ENCODE measurements around the gene PAMR1. TPM values are rescaled to one million over a fixed set of nuclear protein-coding genes. Genes with fewer than 3 reads are reported as not detected.

The PAMR1 gene
- total RNA-seq, 4 donors from 2014 or later = 4.0 to 13.5 (median 10.4) TPM

GRCh38 chr11:35415487-35415886 lies 109.9 kb downstream of the PAMR1 start:
- intact Hi-C loops (cut with DNase I; ENCODE audit: low total_unique reads) (loop anchor here (10.0 kb wide), 1 partner anchor 421 kb away; no protein-coding TSS in a partner anchor), in situ Hi-C loops (cut with MboI; ENCODE audit: low pct_ligation_motif_present in 1 of 4, low pct_unique_long_range_greater_than_20kb in 1 of 4, low sequenced_read_pairs in 3 of 4) (loop anchor here in 2 of 4 donors (10.0 to 25.0 kb wide), 2 partner anchors 61 to 828 kb away; no protein-coding TSS in a partner anchor)
- 74% methylated on average over 2 of the region's 2 CpGs; no CpG with 5 or more reads in 1 of the 2 donors for WGBS, 2 donors (ENCODE audit: low coverage in 1 of 2)
- no peak for TF ChIP-seq EP300 (IDR thresholded peaks at IDR 0.05; ENCODE audit: low read depth)
- no peak for TF ChIP-seq POLR2A (IDR thresholded peaks at IDR 0.05)
- TF ChIP-seq CTCF (IDR thresholded peaks at IDR 0.05) = no peak
- TF ChIP-seq POLR2AphosphoS5 (IDR thresholded peaks at IDR 0.05) = no peak
- no peak overlapping the region for H3K27ac ChIP-seq
- H3K4me1 ChIP-seq = peaks cover 6 to 22% (median 21%) of the 10 kb centered on the region in 4 donors
- no peak for DNase-seq
- no peaks in the 10 kb centered on the region for H3K36me3 ChIP-seq
- peaks cover 66% of the 10 kb centered on the region for H3K27me3 ChIP-seq
- no peaks in the 10 kb centered on the region for H3K9me3 ChIP-seq
- no peak overlapping the region for H3K4me3 ChIP-seq

DNA sequence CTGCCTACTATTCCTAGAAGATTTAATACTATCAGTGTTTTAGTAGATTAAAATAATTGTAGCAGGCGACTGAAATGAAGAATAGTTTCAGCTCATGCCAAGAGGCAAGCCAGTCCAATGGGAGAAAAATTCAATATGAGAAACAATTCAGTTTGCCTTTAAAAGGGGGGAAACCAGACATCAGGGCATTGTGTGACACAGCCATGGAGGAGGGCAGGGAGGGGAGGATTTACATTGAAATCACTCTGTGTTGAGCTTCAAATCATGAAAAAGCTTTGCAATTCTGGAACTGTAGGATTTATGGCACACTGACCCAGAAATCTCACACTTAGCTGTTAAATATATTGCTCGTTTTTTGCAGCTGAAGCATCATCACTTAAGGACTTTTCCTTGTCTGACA lies 110.6 kb downstream of the PAMR1 start:
- TF ChIP-seq POLR2AphosphoS5 (IDR thresholded peaks at IDR 0.05) (no peak), EP300 (IDR thresholded peaks at IDR 0.05; ENCODE audit: low read depth) (no peak), POLR2A (IDR thresholded peaks at IDR 0.05) (no peak), CTCF (IDR thresholded peaks at IDR 0.05) (no peak)
- in situ Hi-C loops (cut with MboI; ENCODE audit: low pct_ligation_motif_present in 1 of 4, low pct_unique_long_range_greater_than_20kb in 1 of 4, low sequenced_read_pairs in 3 of 4) (loop anchor here in 2 of 4 donors (10.0 to 25.0 kb wide), 2 partner anchors 60 to 827 kb away; no protein-coding TSS in a partner anchor), intact Hi-C loops (cut with DNase I; ENCODE audit: low total_unique reads) (loop anchor here (10.0 kb wide), 1 partner anchor 420 kb away; no protein-coding TSS in a partner anchor)
- Histone ChIP-seq H3K36me3 (no peaks in the 10 kb centered on the region), H3K27me3 (peaks cover 59% of the 10 kb centered on the region), H3K9me3 (no peaks in the 10 kb centered on the region), H3K4me3 (no peak overlapping the region), H3K27ac (no peak overlapping the region), H3K4me1 (peaks cover 6 to 16% (median 15%) of the 10 kb centered on the region in 4 donors)
- WGBS, 2 donors (ENCODE audit: low coverage in 1 of 2) = 50 to 86% methylated on average over 2 of the region's 2 CpGs
- DNase-seq = no peak

DNA sequence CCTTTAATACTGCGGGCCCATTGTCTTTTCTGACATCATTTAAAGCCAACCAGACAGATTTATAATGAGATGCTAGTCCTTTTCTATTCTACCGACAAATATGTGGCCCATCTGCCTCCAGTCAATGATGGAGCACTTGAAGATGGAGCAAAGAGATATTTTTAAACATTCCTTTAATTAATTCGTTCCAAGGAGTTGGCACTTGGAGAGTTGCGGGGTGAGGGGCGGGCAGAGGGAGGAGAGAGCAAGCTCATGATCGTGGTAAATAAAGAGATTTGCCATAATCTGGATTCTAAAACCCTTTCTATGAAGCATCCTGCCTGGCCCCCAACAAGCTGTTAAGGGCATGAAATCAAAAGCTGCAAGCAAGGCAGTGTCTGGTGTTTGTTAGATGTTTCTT lies 111.1 kb downstream of the PAMR1 start:
- in situ Hi-C loops (cut with MboI; ENCODE audit: low pct_ligation_motif_present in 1 of 4, low pct_unique_long_range_greater_than_20kb in 1 of 4, low sequenced_read_pairs in 3 of 4) = loop anchor here in 2 of 4 donors (10.0 to 25.0 kb wide), 2 partner anchors 60 to 827 kb away; no protein-coding TSS in a partner anchor
- TF ChIP-seq EP300 (IDR thresholded peaks at IDR 0.05; ENCODE audit: low read depth) (no peak), CTCF (IDR thresholded peaks at IDR 0.05) (no peak), POLR2A (IDR thresholded peaks at IDR 0.05) (no peak), POLR2AphosphoS5 (IDR thresholded peaks at IDR 0.05) (no peak)
- no peaks in the 10 kb centered on the region for H3K9me3 ChIP-seq
- peaks cover 6 to 12% (median 10%) of the 10 kb centered on the region in 4 donors for H3K4me1 ChIP-seq
- no peak overlapping the region for H3K27ac ChIP-seq
- no peaks in the 10 kb centered on the region for H3K36me3 ChIP-seq
- peaks cover 55% of the 10 kb centered on the region for H3K27me3 ChIP-seq
- intact Hi-C loops (cut with DNase I; ENCODE audit: low total_unique reads) = loop anchor here (10.0 kb wide), 1 partner anchor 420 kb away; no protein-coding TSS in a partner anchor
- DNase-seq = no peak
- WGBS, 2 donors (ENCODE audit: low coverage in 1 of 2) = 78 to 93% methylated on average over 2 to 6 of the region's 6 CpGs
- H3K4me3 ChIP-seq = no peak overlapping the region

DNA sequence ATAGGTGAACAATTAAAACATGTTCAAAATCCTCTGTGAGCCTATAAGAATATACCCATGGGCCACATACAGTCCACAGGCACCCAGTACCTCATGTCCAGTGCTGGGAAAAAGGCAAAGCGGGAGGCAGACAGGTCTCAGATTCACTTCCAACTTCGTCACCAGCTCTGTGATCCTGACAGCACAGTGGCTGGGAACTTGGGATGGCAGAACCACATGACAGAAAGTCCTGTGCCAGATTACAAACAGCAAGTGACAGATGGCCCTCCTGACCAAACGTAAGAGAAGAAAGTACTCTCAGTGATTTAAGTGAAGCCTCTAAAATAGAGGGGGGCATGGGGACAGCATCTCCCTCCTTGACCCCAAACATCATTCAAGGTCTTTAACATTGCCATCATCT lies 111.8 kb downstream of the PAMR1 start:
- no peaks in the 10 kb centered on the region for H3K36me3 ChIP-seq
- no peak overlapping the region for H3K27ac ChIP-seq
- no peaks in the 10 kb centered on the region for H3K9me3 ChIP-seq
- TF ChIP-seq POLR2AphosphoS5 (IDR thresholded peaks at IDR 0.05) = no peak
- no peak for TF ChIP-seq CTCF (IDR thresholded peaks at IDR 0.05)
- no peak for TF ChIP-seq POLR2A (IDR thresholded peaks at IDR 0.05)
- no peak for TF ChIP-seq EP300 (IDR thresholded peaks at IDR 0.05; ENCODE audit: low read depth)
- WGBS, 2 donors (ENCODE audit: low coverage in 1 of 2) = 81 to 100% methylated on average over 1 to 3 of the region's 3 CpGs
- in situ Hi-C loops (cut with MboI; ENCODE audit: low pct_ligation_motif_present in 1 of 4, low pct_unique_long_range_greater_than_20kb in 1 of 4, low sequenced_read_pairs in 3 of 4) = loop anchor here in 2 of 4 donors (10.0 to 25.0 kb wide), 2 partner anchors 59 to 826 kb away; no protein-coding TSS in a partner anchor
- intact Hi-C loops (cut with DNase I; ENCODE audit: low total_unique reads) = loop anchor here (10.0 kb wide), 1 partner anchor 419 kb away; no protein-coding TSS in a partner anchor
- DNase-seq = no peak
- no peak overlapping the region for H3K4me3 ChIP-seq
- peaks cover 0 to 5% (median 3%) of the 10 kb centered on the region in 4 donors for H3K4me1 ChIP-seq
- H3K27me3 ChIP-seq = peaks cover 48% of the 10 kb centered on the region
